ENCODE measurements around the gene APOD.
"Not testable (repeated sequence)": the region's sequence is repeated elsewhere in the genome, so short reads cannot be mapped to it uniquely, and the experiment has no call there.

Gene APOD

GRCh38 chr3:195617784-195618659, 34.3 kb upstream of the APOD start:
- in situ Hi-C loops (cut with MboI; ENCODE audit: low sequenced_read_pairs), result not testable (repeated sequence)

- in situ Hi-C loops (cut with MboI; ENCODE audit: low sequenced_read_pairs), result not testable (repeated sequence)
Measured at GRCh38 chr3:195617134-195617533, 33.4 kb upstream of the APOD start.

GRCh38 chr3:195616681-195617080, 32.9 kb upstream of the APOD start:
- in situ Hi-C loops (cut with MboI; ENCODE audit: low sequenced_read_pairs), result no loop called here

GRCh38 chr3:195615952-195616537, 32.3 kb upstream of the APOD start:
- in situ Hi-C loops (cut with MboI; ENCODE audit: low sequenced_read_pairs), result not testable (repeated sequence)

GRCh38 chr3:195614672-195615504, 31.1 kb upstream of the APOD start:
- in situ Hi-C loops (cut with MboI; ENCODE audit: low sequenced_read_pairs), result not testable (repeated sequence)

DNA sequence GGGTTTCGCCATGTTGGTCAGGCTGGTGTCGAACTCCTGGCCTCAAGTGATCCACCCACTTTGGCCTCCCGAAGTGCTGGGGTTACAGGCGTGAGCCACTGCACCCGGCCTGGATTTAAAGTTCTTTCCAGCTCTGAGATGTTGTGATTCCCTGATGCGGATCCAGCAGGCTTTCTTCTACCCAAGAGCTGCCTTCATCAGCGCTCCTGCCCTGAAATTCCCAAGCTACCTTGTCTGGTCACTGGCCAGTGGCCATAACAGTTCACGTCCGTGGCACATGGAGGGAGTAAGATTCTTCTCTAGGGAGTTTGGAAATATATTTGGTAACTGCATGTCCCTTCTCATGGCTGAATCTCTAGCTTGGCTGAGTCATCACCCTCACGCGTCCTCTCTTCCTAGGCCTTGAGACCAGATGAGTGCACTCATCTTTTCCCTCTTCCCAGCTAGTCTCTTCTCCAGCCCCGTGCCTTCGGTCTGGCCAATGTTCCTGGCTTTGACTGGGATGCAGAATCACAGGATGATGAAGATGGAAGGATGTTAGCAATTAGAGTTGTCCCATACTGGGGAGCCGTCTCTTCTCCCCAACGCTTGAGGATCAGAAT, 29.8 kb upstream of the APOD start:
- in situ Hi-C loops (cut with MboI; ENCODE audit: low sequenced_read_pairs), result no loop called here

DNA sequence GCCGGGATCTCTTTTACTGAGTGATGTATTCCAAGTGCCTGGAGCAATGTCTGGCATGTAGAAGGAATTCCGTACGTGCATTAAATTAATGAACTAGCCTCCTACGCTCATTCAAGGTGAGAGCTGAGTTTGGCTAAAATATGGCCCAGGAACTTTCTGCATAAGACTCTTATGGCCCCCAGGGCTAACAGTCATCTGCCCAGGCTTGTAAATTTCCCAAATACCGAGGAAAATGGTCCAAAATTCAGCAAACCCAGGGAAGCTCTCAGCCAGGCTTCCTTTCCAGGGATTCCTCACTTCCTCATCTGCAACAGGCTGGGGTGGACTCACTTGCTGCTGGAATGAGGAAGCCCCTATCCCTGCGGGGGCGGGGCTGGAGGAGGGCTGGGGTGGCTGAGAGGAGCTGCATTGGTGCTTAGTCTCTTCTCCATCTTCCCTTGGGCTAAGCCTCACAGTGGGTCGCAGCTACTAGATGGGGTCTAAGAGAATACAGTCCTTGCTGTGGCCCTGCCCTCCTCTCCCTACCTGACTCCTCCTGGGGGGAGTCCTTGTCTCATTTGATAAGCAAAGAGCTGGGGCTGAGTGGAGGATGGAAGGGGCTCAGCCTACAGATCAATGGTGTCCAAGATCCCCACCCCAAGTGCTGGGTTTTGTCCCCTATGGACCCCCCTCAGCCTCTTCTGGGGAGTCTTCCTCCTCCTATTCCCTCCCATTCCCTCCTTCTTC, 28.5 kb upstream of the APOD start:
- in situ Hi-C loops (cut with MboI; ENCODE audit: low sequenced_read_pairs), result no loop called here

DNA sequence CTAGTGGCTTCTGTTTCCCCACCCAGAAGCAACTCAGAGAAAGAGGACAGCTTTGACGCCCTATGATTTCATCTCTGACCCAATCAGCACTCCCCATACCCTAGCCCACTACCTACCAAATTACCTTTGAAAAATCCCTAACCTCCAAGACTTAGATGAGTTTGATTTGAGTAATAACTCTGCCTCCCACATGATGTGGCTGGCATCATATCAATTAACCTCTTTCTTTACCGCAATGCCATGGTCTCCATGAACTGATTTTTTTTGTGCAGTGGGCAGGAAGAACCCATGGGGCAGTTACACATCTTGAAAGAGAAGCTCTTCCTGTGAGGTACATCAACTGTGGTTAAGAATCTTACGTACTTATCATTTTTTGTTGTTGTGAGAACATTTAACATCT, 25.5 kb upstream of the APOD start:
- in situ Hi-C loops (cut with MboI; ENCODE audit: low sequenced_read_pairs), result no loop called here

DNA sequence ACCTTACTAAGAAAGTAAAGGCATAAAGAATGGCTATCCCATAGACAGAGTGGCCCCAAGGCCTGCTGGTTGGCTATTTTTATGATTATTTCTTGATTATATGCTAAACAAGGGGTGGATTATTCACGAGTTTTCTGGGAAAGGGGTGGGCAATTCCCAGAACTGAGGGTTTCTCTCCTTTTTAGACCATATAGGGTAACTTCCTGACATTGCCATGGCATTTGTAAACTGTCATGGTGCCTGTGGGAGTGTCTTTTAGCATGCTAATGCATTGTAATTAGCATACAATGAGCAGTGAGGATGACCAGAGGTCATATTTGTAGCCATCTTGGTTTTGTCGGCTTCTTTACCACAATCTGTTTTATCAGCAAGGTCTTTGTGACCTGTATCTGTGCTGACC, 18.0 kb upstream of the APOD start:
- in situ Hi-C loops (cut with MboI; ENCODE audit: low sequenced_read_pairs), result not testable (repeated sequence)

- in situ Hi-C loops (cut with MboI; ENCODE audit: low sequenced_read_pairs), result no loop called here
Measured at GRCh38 chr3:195601382-195601781, 17.6 kb upstream of the APOD start.

DNA sequence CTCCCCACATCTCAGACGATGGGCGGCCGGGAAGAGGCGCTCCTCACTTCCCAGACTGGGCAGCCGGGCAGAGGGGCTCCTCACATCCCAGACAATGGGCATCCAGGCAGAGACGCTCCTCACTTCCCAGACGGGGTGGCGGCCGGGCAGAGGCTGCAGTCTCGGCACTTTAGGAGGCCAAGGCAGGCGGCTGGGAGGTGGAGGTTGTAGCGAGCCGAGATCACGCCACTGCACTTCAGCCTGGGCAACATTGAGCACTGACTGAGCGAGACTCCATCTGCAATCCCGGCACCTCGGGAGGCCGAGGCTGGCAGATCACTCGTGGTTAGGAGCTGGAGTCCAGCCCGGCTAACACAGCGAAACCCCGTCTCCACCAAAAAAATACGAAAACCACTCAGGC, 16.2 kb upstream of the APOD start:
- in situ Hi-C loops (cut with MboI; ENCODE audit: low sequenced_read_pairs), result not testable (repeated sequence)

- in situ Hi-C loops (cut with MboI; ENCODE audit: low sequenced_read_pairs), result not testable (repeated sequence)
Measured at GRCh38 chr3:195599516-195599915, 15.8 kb upstream of the APOD start.

GRCh38 chr3:195597848-195598247, 14.1 kb upstream of the APOD start:
- in situ Hi-C loops (cut with MboI; ENCODE audit: low sequenced_read_pairs), result no loop called here

DNA sequence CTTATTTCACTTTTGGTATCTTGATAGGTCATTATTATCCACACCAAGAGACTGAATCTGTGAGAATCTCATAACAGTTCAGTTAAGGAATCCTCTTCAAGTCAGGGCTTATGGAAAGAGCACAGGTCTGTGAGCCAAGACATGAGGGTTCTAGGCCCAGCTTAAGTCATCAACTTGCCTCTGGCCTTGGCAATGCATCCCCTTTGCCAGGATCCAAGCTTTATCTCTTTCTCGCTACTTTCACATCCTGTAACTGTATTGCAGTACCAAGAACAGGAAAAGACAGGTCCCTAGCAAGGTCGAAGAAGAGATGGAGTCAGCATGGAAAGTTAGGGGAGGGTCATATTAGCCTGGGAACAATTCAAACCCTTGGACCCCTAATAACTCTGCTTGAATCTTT, 13.5 kb upstream of the APOD start:
- in situ Hi-C loops (cut with MboI; ENCODE audit: low sequenced_read_pairs), result no loop called here

- in situ Hi-C loops (cut with MboI; ENCODE audit: low sequenced_read_pairs), result no loop called here
Measured at GRCh38 chr3:195596765-195597171, 13.0 kb upstream of the APOD start.

DNA sequence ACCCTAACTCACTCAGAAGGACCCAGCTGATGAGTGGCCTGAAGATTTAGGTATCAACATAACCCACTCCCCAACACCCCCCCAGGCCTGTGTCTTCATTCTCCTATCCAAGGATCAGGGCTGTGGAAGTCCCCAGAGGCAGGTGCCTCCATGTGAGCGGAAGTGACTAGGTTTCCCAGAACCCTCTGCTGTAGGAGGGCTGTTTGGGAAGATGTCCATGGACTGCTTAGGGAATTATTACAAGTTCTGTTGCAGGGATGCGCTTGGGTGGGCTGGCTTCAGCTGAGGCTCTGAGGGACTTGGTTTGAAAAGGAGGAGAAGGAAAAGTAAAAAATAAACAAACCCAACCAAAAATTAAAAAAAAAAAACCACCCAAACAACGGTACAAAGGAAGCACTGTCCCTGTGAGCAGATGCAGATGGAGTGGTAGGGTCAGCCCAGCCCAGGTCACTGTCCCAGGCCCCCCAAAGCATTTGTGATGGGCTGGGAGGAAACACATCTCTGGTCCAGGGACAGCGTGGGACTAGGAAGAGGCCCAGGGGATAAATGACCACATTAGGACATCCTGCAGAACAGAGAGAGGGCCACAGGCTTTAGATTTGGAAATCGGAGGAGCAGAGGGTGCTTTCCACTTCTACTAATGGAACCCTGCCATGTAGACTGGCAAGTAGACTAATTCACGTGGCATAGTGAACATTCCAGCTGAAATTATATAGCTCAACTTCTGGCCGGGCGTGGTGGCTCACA, 12.2 kb upstream of the APOD start:
- in situ Hi-C loops (cut with MboI; ENCODE audit: low sequenced_read_pairs), result no loop called here

DNA sequence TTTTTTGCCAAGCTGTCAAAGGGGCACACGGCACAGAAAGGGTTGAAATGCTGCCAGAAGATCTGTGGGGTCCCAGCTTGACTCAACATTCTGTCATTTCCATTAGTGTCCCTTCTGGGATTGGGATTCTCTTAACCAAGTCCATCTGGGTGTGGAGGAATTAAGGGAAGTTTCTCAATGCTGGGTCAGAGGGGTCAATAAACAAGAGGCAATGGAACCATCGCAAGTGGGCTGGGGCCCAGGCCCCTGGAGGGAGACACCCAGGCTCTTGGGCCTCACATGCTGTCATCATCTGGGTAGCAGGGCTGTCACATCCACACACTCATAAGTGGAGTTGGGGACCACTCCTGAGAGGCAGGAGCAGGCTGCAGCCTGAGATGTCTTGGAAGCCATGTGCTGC, 8.1 kb upstream of the APOD start:
- in situ Hi-C loops (cut with MboI; ENCODE audit: low sequenced_read_pairs), result no loop called here

GRCh38 chr3:195591220-195591619, 7.5 kb upstream of the APOD start:
- in situ Hi-C loops (cut with MboI; ENCODE audit: low sequenced_read_pairs), result no loop called here

DNA sequence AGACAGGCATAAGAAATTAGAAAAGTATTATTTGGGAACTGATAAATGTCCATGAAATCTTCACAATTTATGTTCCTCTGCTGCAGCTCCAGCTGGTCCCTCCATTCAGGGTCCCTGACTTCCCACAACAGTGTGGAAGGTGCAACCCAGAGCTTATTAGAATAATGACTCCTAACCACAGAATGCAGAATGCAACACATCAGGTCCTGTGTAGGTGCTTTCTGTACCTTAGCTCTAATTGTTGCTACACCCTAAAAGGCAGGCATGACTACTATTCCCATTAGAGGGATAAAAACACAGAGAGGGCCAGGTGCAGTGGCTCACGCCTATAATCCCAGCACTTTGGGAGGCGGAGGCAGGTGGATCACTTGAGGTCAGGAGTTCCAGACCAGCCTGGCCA, 6.6 kb upstream of the APOD start:
- in situ Hi-C loops (cut with MboI; ENCODE audit: low sequenced_read_pairs), result not testable (repeated sequence)

- in situ Hi-C loops (cut with MboI; ENCODE audit: low sequenced_read_pairs), result not testable (repeated sequence)
Measured at GRCh38 chr3:195589796-195590195, 6.1 kb upstream of the APOD start.
